Left cardiac atrium (tissue), 4 donors: ENCODE data around the gene CYB561A3. TPM values are rescaled to one million over a fixed set of nuclear protein-coding genes. Genes with fewer than 3 reads are reported as not detected.

Source experiments
- ATAC-seq, 2 donors: fragments of 200-7000 bp; cut with Tn5 transposase; one replicate each; pipeline ENCODE4 v1.9.1; 2020; ENCODE audit warnings: mild to moderate bottlenecking in 2 of 2, moderate library complexity in 2 of 2
- DNase-seq: peaks from one replicate; pipeline ENCODE4 v3.0.0-alpha.2; 2020
- intact Hi-C, 2 donors: fragments of 100-400 bp; cut with DNase I; formaldehyde crosslinking; loops; one replicate each; pipeline versions ENCODE4 v1.14.1 to v1.15.1; 2022 to 2023
- total RNA-seq, 2 donors: library from RNA; stranded (reverse); fragmentation: NEBNext Ultra II Directional; extraction: Animal tissue kit (Norgen Biotek cat#: 25700); gene quantifications; one replicate each; pipeline ENCODE4 v1.2.1, GENCODE V29; 2021
- donor health status: DM: no; HTN: yes; CAD: no.
- donor health status: DM: no; HTN: yes; CAD: no; lungs with severe emphysema.
- donor health status: DM: yes; HTN: yes; CAD: no.
- donor health status: Dilated cardiomyopathy.

CYB561A3 gene
- total RNA-seq, 2 donors from 2014 or later = 15.7 to 17.0 TPM

DNA sequence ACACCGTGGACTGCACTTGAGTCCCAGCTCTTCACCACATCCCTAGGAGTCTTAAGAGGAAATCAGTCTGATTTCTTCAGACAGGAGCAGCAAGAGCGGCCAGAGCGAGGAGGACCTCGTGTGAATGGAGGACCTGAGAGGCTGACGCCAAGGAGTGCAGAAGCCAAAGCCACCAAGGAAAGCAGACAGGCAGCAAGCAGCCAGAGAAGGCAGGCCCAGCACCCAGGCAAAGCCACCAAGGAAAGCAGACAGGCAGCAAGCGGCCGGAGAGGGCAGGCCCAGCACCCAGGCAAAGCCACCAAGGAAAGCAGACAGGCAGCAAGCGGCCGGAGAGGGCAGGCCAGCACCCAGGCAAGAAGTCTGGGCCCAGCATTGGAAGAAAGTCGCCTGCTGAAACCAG lies 11.8 kb downstream of the CYB561A3 start:
- ATAC-seq = no peak

DNA sequence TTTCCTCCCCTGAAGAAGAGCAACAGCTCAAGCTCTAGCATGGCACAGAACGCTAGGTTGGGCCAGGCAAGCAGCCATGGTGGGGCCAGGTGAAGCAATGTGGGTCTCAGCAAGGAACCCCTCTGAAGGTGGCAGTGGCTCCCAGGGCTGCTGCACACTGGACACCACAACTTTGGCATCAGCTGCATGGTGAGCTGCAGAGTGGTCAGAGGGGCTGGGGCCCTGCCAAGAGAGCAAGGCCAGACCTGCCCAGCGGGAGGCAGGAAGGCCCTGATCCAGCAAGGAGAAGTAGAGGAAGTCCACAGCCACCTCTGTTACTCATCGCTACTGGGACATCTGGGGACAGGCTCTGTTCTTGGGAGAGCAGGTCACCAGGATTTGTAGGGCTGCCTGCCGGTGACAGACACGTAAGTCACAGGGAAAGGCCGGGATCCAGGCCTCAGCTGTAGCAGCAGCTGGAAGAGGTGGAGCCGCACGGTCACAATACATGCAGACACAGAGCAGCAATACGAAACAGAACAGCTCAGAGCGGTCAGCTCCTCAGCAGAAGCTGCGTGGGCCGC lies 12.4 kb downstream of the CYB561A3 start:
- intact Hi-C loops = no loop called here
- ATAC-seq (no peak), DNase-seq (no peak)

More for the DNA sequence above, 11.8 kb downstream of the CYB561A3 start:
- DNase-seq = no peak
- intact Hi-C loops = no loop called here

DNA sequence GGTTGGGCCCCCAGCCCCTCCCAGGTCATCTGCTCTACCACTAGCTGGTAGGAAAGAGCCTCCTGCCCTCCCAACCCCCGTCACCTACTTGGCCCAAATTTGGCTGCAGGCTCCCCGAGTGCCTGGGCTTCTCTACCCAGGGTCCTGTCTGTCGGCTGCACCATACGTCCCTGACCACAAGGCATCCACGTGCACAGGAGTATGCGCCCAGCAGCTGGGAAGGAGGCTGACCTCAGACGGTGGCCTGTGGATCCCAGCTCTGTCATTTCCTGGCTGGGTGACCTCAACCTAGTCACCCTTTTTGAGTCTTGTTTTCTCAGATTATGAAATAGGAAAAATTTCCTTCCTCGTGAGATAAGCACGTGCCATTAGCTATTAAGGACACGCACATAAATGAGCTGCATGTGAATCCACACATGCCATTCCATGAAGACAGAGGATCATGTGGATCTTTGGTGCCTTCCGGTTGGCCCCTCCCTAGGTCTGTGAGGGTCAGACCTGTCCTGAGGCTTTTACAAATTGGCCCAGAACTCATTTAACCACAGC lies 13.7 kb downstream of the CYB561A3 start:
- intact Hi-C loops = no loop called here
- ATAC-seq (peak; percentile 45 to 76), DNase-seq (peak; percentile 51)

DNA sequence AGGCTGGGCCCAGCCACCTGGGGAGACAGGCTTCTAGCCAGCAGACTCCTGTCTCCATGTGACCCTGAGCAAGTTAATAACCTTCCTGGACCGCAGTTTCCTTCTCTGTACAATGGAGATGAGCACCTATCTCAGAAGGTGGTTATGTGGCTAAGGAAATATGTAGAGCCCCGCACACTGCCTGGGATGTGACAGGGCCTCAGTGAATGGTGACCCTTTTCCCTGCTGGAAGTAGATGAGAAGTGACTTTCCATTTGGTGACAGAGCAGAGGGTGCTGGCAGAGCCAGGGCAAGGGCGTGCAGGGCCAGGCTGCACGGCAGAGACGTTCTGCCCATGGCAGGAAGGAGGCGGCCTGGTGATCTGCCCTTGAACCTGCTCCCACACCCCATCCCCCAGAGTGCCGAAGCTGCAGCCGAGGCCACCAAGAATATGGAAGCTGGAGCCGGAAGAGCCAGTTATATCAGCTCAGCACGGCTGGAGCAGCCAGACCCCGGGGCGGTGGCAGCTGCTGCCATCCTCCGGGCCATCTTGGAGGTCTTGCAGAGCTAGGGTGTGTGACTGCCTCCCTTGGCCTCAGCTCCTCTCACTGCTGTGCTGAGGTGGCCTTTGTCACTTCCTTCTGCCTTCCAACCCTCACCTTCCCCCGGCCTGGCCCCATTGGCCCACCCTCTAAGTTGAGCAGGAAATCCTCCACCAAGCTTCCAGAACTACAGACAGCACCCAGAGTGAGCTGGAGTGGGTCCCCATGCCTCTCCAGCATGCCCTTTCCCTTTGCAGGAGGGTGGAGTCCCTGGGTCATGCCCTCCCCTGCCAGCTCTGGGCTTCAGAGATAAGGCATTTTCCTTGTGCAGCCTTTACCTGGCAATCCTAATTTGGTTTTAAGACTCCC lies 15.5 kb downstream of the CYB561A3 start:
- ATAC-seq (no peak), DNase-seq (no peak)
- intact Hi-C loops = no loop called here

DNA sequence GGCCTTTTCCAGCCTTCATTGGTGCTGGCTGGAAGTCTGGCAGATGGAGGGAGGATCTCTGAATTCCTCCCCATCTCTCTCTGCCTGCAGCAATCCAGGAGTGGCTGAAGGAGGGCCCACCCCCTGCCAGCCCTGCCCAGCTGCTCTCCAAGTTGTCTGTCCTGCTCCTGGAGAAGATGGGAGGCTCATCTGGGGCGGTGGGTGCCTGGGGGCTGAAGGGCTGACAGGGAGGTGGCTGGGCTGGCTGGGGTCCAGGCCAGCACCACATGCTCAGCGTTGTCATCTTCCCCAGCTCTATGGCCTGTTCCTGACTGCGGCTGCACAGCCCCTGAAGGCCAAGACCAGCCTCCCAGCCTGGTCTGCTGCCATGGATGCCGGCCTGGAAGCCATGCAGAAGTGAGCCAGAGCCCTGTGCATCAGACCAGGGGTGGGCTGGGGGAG lies 16.5 kb downstream of the CYB561A3 start:
- ATAC-seq (peak in 1 of 2 donors; percentile 7), DNase-seq (no peak)
- intact Hi-C loops = no loop called here

DNA sequence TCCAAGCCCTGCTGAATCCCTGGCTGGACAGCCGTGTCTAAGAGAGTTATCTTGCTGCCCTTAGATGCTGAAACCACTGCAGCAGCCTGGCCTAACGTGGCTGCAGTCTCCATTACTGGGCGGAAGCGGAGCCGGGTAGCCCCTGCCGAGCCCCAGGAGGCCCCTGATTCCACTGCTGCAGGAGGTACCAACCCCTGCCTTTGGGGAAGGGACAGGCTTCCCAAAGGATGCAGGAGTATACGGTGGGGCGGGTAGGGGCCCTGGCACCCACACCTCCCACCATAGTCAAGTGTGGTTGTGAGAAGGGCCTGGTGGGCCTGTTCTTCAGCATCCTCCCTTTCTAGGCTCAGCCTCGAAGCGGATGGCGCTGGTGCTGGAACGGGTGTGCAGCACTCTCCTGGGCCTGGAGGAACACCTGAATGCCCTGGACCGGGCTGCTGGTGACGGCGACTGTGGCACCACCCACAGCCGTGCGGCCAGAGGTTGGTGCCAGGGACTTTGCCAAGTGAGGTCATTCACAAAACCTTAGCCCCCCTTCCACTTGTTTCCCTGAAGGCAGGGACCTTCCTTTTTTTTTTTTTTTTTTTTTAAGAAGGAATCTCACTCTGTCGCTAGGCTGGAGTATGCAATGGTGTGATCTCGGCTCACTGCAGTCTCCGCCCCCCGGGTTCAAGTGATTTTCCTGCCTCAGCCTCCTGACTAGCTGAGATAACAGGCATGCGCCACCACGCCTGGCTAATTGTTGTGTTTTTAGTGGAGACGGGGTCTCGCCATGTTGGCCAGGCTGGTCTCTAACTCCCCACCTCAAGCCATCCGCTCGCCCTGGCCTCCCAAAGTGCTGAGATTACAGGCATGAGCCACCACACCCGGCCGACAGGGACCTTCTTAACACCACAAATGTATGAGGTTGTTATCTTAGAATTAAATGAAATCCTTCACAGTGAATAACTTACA lies 17.6 kb downstream of the CYB561A3 start:
- DNase-seq (no peak), ATAC-seq (no peak)
- intact Hi-C loops = no loop called here

DNA sequence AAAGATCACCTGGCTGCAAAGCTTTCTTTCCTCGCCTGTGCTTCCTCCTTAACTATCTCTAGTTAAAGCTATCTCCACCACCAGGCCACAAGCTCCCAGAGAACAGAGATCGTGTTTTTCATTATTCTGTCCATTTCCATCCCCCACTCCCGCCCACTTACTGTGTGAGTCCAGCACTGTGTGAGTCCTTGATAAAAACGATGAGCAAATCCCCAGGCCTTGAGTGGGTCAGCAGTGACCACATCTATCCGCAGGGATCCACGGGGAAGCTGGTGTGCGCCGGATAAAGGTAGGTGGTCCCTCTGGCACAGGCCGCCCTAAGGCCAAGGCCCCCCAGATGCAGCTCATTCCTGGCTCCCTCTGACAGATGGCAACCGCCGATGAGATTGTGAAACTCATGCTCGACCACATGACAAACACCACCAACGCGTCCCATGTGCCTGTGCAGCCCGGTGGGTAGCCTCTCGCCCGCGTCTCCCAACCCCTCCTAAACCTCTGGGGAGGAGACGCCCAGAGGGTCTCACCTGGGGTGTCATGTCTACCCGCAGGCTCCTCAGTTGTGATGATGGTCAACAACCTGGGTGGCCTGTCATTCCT lies 19.4 kb downstream of the CYB561A3 start:
- intact Hi-C loops = no loop called here
- ATAC-seq = no peak

DNA sequence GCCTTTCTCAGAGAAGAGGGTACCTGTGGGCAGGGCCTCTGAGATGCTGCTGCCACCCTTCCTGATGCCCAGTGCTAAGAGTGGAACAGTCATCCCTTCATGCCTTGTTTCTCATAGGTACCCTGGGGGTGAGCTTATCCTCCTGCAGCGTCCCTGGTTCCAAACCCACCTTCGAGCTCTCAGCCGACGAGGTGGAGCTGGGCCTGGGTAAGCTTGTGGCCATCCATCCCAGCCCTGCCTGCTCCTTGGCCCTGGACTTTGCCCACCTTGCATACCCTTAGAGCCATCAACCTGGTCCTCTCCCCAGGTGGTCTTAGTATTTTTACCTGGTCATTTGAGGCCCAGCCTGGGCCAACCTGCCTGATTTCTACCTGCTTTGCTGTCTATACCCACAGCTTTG lies 20.0 kb downstream of the CYB561A3 start:
- intact Hi-C loops = no loop called here
- ATAC-seq (no peak), DNase-seq (no peak)

More for the DNA sequence above, 19.4 kb downstream of the CYB561A3 start:
- DNase-seq = no peak

DNA sequence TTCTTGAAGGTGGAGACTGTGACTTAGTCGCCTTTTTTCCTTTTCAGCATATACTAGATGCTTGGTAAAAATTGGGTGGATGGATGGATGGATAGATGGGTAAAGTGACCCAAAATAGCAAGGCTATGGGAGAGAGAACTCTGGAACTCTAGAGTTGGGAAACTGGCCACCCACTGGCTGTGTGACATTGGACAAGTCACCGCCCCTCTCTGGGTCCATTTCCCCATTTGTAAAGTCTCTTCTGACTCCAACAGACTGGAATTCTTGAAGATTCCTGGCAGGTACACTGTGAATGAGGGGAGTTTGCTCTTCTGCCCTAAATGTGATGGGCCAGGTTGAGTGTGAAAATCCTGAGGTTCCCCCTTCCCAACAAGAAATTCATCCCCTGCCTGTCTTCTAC lies 20.7 kb downstream of the CYB561A3 start:
- intact Hi-C loops = no loop called here
- ATAC-seq = no peak
- DNase-seq = no peak

DNA sequence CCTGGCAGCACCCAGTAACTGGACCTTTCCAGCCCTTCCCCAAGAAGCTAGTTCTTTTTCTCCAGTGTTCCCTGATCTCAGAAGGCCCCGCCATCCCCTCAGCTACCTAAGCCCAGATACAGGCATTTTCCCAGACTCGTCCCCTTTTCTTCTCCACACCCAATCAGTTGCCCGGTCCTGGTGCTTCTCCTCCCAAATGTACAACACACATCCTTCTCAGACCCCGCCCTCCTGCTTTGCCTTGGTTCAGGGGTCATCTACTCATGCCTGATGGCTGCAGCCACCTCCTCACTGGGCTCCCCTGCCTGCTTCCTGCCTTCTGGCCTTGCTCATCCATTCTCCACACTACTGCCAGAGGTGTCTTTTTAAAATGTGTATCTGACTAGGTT lies 22.2 kb downstream of the CYB561A3 start:
- ATAC-seq (no peak), DNase-seq (no peak)
- intact Hi-C loops = loop anchor here in 1 of 2 donors (5.0 kb wide), 1 partner anchor 48 kb away; no protein-coding TSS in a partner anchor

DNA sequence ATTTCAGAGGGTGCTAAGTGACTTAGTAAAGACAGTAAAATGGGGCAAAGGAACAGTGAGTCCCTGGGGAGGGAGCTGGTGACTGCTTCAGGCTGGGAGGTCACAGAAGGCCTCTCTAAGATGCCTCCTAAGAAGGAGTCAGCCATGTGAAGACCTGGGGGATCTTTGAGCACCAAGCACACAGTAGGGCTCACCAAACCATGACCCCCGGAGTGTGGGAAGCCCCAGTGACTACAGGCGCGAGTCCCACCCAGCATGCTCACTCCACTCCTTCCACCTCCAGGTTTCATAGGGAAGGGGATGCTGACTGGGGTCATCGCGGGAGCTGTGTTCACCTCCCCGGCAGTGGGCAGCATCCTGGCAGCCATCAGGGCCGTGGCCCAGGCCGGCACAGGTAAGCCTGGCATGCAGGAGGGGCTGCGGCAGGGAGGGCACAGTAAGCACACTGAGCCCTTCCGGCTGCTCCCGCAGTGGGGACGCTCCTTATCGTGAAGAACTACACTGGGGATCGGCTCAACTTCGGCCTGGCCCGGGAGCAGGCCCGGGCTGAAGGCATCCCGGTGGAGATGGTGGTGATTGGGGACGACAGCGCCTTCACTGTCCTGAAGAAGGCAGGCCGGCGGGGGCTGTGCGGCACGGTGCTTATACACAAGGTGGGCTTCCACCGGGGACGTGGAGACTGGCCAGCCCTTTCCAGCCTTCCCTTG lies 22.7 kb downstream of the CYB561A3 start:
- DNase-seq (no peak), ATAC-seq (no peak)
- intact Hi-C loops = loop anchor here in 1 of 2 donors (5.0 kb wide), 1 partner anchor 48 kb away; no protein-coding TSS in a partner anchor

DNA sequence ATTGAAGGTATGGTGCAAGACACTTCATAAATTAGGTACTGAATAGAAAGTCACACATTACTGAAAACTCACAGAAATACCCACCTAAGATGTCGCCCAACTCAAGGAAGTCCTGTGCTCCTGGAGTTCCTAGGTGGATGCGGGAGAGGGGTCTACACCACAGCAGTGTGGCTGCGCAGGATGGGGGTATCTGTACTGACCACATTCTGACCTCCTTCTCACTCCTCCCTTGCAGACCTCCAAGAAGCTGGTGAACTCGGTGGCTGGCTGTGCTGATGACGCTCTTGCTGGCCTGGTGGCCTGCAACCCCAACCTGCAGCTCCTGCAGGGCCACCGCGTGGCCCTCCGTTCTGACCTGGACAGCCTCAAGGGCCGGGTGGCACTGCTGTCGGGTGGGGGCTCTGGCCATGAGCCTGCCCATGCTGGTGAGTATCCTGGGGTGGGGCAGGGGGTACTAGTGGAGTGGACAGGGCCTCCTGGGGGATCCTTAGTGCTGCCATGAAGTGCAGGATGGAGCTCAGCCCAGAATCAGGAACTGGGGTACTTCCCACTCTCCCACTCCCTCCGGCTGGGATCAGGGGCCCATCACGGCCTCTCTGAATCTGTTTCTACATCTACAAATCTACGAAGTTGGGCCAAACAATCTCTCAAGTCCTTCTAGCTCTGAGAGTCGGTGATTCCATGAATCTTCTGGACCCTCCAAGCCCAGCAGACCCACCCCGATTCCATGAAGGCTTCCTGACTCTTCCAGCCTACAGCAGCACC lies 23.8 kb downstream of the CYB561A3 start:
- no peak for DNase-seq

DNA sequence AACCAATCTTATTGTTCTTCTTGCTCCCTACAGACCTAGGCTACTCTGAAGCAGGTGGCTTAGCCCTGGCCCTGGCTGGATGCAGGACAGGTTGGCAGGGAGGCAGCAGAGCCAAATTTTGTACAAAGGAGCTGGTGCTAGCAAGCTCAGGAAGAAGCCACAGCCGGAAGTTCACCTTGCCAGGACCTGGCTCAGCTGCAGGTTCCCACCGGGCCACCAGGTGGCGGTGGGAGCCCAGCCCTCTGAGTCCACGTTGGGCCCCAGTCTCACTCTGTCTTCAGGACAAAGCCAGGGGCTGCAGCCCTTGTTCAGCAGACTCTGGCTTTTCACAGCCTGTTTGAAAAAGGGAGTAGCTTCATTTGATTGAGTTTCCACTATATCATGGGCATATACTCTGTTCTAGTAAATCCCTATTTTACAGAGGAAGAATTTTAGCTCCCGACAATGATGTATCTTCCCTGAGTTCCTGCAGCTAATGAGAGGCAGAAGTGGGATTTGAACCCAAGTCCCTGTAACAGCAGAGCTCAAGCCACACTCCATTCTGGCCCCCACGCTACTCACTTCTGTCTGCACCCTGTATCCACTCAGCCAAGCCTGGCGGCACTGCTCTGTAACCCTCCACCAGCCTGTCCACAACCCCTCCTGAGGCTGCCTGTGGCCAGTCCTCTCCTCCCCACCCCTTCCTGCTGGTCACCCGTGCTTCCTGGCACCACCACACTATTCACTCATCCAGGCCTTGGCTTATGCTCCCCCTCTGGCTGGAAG lies 25.3 kb downstream of the CYB561A3 start:
- intact Hi-C loops = loop anchor here (1.0 to 5.0 kb wide), 2 partner anchors 49 to 51 kb away; no protein-coding TSS in a partner anchor
- peak; percentile 83 for DNase-seq
- ATAC-seq = peak; percentile 53 to 58

More for the DNA sequence above, 23.8 kb downstream of the CYB561A3 start:
- intact Hi-C loops = loop anchor here in 1 of 2 donors (5.0 kb wide), 1 partner anchor 49 kb away; no protein-coding TSS in a partner anchor
- no peak for ATAC-seq

DNA sequence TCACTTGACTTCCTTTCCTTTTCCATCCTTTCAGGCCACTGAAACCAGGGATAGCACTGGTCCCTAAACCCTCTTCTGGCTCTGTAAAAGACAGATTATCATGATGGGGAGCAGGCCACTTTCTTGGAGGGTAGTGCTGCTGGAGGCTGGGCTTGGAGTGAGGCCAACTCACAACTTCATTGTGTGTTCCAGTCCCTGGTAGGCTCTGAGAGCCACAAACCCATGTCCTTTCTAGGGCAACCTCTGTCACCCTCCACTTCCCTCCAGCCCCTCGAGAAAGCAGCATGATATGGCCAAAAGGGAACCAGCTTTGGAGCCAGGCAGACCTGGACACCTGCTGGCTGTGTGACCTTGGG lies 26.3 kb downstream of the CYB561A3 start:
- ATAC-seq (no peak), DNase-seq (no peak)
- intact Hi-C loops = loop anchor here in 1 of 2 donors (5.0 kb wide), 1 partner anchor 52 kb away; no protein-coding TSS in a partner anchor

DNA sequence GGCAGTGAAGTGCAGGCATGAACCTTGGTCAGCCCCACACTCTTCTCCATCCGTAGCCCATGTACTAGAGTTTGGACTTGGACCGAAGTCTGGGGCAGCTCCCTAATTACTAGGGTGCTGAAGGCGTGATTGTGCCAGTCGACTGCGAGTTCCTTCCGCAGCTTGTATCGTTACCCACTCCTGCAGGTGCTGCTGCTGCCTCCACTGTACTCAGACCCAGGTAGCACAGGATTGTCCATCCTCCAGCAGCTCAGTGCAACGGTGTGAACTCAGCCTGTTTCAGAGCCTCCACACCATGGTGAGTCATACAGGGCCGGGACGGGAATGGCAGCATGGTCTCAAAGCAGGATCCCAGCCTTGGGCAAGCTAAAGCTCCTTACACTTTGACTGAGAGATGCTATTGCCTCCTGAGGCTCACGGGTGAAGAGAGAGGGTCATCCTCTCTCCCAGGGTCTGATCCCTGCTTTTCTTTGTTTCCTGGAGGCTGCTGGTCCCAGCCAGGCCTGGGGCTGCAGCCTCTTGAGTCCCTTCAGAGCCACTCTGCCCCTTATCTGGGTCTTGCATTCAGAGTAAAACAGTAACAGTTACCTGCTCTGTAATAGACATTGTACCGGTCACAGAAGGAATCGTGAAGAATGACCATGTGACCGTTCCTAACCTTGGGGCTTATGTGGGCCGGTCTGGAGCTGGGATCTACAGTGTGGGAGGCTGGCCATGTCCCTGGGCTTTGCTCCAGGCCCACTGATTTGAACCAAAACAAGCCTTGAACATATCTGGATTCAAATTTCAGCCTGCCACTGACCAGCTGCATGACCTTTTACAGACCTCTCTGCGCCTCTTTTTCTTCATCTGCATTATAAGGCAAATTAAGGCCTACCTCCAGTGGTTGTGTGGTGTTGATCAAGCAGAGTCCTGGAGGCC lies 27.0 kb downstream of the CYB561A3 start:
- ATAC-seq (no peak), DNase-seq (no peak)
- intact Hi-C loops = loop anchor here in 1 of 2 donors (5.0 kb wide), 1 partner anchor 53 kb away; no protein-coding TSS in a partner anchor
